GM19455 (cell line): Measurements from ENCODE around the gene CKMT1B.
A peak's percentile ranks its signal among the peaks of the same experiment; 100 is the strongest.
"Not testable (repeated sequence)": the region's sequence is repeated elsewhere in the genome, so short reads cannot be mapped to it uniquely, and the experiment has no call there.

Source experiments
- ATAC-seq: cut with Tn5 transposase; IDR thresholded peaks from one replicate; pipeline ENCODE4 v1.9.1; 2021; ENCODE audit not compliant: unreplicated experiment

Gene CKMT1B

GRCh38 chr15:43593328-43594190 lies at the start of gene CKMT1B:
CKMT1B (plus strand) TSS chr15:43594027; CDS start chr15:43594219, 192 bp downstream.
- not testable (repeated sequence) for ATAC-seq

GRCh38 chr15:43544266-43544665 lies 49.6 kb upstream of the CKMT1B start:
- ATAC-seq: no peak

- no peak for ATAC-seq
Measured at GRCh38 chr15:43545426-43545825, 48.4 kb upstream of the CKMT1B start.

GRCh38 chr15:43547539-43547938 lies 46.3 kb upstream of the CKMT1B start:
- ATAC-seq: no peak

GRCh38 chr15:43550527-43551363 lies 43.1 kb upstream of the CKMT1B start:
- ATAC-seq: no peak

GRCh38 chr15:43552256-43552655 lies 41.6 kb upstream of the CKMT1B start:
- no peak for ATAC-seq

- ATAC-seq: no peak
Measured at GRCh38 chr15:43552986-43553385, 40.8 kb upstream of the CKMT1B start.

GRCh38 chr15:43562753-43563152 lies 31.1 kb upstream of the CKMT1B start:
- ATAC-seq: not testable (repeated sequence)

- not testable (repeated sequence) for ATAC-seq
Measured at GRCh38 chr15:43563793-43564192, 30.0 kb upstream of the CKMT1B start.

- ATAC-seq: not testable (repeated sequence)
Measured at GRCh38 chr15:43566615-43567014, 27.2 kb upstream of the CKMT1B start.

GRCh38 chr15:43574607-43575006 lies 19.2 kb upstream of the CKMT1B start:
- ATAC-seq: not testable (repeated sequence)

GRCh38 chr15:43589778-43590466 lies 3.9 kb upstream of the CKMT1B start, which contains the start of gene PPIP5K1:
PPIP5K1 (minus strand) TSS chr15:43590208; CDS start chr15:43584504, 5,704 bp downstream.
- peak; percentile 92 for ATAC-seq

GRCh38 chr15:43592841-43593240 lies 986 bp upstream of the CKMT1B start:
- ATAC-seq: not testable (repeated sequence)

- not testable (repeated sequence) for ATAC-seq
Measured at GRCh38 chr15:43599131-43599530, 5.3 kb downstream of the CKMT1B start.

- not testable (repeated sequence) for ATAC-seq
Measured at GRCh38 chr15:43600200-43600599, 6.4 kb downstream of the CKMT1B start.

- ATAC-seq: not testable (repeated sequence)
Measured at GRCh38 chr15:43602233-43602632, 8.4 kb downstream of the CKMT1B start.

GRCh38 chr15:43617750-43618149 lies 23.9 kb downstream of the CKMT1B start:
- ATAC-seq: not testable (repeated sequence)

GRCh38 chr15:43618700-43619099 lies 24.9 kb downstream of the CKMT1B start, which contains the start of gene STRC:
STRC (minus strand) TSS chr15:43618800; CDS start chr15:43618722, 78 bp downstream.
- ATAC-seq: not testable (repeated sequence)

GRCh38 chr15:43622068-43622799 lies 28.4 kb downstream of the CKMT1B start:
- ATAC-seq: not testable (repeated sequence)

GRCh38 chr15:43625106-43625505 lies 31.3 kb downstream of the CKMT1B start:
- ATAC-seq: no peak
